ENCODE data around the gene TMSB10. TPM values are rescaled to one million over a fixed set of nuclear protein-coding genes. Genes with fewer than 3 reads are reported as not detected.
A peak's percentile ranks its signal among the peaks of the same experiment; 100 is the strongest.
"Not testable (repeated sequence)": the region's sequence is repeated elsewhere in the genome, so short reads cannot be mapped to it uniquely, and the experiment has no call there.

The TMSB10 gene
- total RNA-seq, 8 experiments from 2014 or later, result 893 to 8,310 (median 6,733) TPM

DNA sequence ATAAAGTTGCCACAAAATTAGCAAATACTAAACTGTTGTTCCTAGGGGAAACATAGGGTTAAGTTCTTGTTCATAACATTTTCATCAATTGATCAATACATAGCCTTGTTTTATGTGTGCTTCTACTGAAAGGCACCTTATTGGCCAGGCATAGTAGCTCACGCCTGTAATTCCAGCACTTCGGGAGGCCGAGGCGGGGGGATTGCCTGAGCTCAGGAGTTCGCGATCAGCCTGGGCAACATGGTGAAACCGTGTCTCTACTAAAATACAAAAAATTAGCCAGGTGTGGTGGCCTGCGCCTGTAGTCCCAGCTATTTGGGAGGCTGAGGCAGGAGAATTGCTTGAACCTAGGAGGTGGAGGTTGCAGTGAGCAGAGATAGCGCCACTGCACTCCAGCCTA is 32.8 kb upstream of the TMSB10 start:
- H3K27ac ChIP-seq; H3K4me3 ChIP-seq; H3K4me1 ChIP-seq (replicated peaks in 1 of 2); ATAC-seq (replicated peaks in 6 of 8): not testable (repeated sequence)
- in situ Hi-C loops (cut with MboI; ENCODE audit: low pct_unique_long_range_greater_than_20kb in 2 of 9, low sequenced_read_pairs in 9 of 9, unreplicated experiment in 9 of 9), result loop anchor here in 2 of 9 experiments (10.0 to 25.0 kb wide), 2 partner anchors 378 to 385 kb away; no protein-coding TSS in a partner anchor
- WGBS, 10 experiments, result 80 to 100% (median 96%) methylated on average over 1 to 6 of the region's 9 CpGs; no CpG with 5 or more reads in 3 of the 10 experiments

DNA sequence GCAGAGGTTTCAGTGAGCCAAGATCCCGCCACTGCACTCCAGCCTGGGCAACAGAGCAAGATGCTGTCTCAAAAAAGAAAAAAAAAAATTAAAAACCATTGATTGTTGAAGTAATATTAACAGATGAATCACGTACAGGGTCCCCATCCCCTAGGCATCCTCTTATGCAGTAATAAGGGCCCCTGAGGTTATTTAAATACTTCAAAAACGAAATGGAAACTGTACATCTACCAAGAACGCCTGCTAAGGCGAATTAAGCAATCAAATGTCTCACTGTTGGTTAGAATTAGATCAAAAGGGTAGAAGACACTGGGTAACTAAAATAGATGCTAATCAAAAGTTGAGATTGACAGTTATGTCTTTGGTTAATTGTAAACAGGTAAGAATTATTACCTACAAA is 32.1 kb upstream of the TMSB10 start:
- ATAC-seq (replicated peaks in 6 of 8), result no peak
- no peak overlapping the region for H3K4me3 ChIP-seq
- H3K4me1 ChIP-seq (replicated peaks in 1 of 2), result no peaks in the 10 kb centered on the region
- no peak overlapping the region for H3K27ac ChIP-seq
- in situ Hi-C loops (cut with MboI; ENCODE audit: low pct_unique_long_range_greater_than_20kb in 2 of 9, low sequenced_read_pairs in 9 of 9, unreplicated experiment in 9 of 9), result loop anchor here in 2 of 9 experiments (10.0 to 25.0 kb wide), 2 partner anchors 379 to 386 kb away; no protein-coding TSS in a partner anchor
- WGBS, 10 experiments, result 36 to 100% (median 88%) methylated on average over 2 to 5 of the region's 5 CpGs

DNA sequence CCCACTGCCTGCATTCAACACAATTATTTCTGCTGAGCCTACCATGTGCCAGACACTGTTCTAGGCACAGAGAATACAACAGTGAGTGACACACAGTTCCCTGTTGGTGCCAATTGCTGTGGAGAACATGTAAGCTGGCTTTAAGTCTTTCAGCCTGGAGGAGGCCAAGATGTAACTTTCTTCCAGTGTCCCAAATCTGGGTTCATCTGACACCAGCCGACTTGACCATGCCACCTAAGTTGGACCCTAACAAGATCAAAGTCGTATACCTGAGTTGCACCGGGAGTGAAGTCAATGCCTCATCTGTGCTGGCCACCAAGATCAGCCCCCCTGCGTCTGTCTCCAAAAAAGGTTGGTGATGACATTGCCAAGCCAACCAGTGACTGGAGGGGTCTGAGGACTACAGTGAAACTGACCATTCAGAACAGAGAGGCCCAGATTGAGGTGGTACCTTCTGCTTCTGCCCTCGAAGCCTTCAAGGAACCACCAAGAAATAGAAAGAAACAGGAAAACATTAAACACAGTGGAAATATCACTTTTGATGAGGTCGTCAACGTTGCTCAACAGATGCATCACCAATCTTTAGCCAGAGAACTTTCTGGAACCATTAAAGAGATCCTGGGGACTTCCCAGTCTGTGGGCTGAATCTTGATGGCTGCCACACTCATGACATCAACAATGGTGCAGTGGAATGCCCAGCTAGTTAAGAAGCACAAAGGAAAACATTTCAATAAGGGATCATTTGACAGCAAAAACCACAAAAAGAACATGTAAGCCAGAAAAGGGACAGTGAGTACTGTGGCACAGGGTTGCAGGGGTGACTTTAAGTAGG is 30.9 kb upstream of the TMSB10 start:
- in situ Hi-C loops (cut with MboI; ENCODE audit: low pct_unique_long_range_greater_than_20kb in 2 of 9, low sequenced_read_pairs in 9 of 9, unreplicated experiment in 9 of 9), result loop anchor here in 4 of 9 experiments (10.0 to 25.0 kb wide), 3 partner anchors 362 to 387 kb away; partner anchors contain the start of gene DNAH6 (in 1 of the 4)
- peaks cover 0 to 3% of the 10 kb centered on the region in 2 donors for H3K4me1 ChIP-seq (replicated peaks in 1 of 2)
- ATAC-seq (replicated peaks in 6 of 8), result no peak
- WGBS, 10 experiments, result 42 to 100% (median 79%) methylated on average over 1 to 6 of the region's 7 CpGs; no CpG with 5 or more reads in 2 of the 10 experiments
- H3K27ac ChIP-seq, result no peak overlapping the region
- H3K4me3 ChIP-seq, result no peak overlapping the region

DNA sequence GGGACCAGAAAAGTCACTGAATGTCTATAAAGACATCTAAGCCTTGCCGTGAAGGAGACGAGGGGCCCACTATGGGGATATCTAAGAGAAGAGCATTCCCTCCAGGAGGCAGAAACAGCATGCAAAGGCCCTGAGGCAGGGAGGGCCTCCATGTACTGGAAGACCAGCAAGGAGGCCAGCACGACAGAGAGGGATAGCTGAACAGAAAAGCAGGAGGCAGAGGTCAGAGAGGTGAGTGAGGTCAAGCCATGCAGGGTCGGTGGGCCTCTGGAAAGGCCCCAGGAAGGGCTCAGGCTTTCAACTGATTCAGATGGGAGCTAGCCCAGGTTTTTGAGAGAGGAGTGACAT is 30.3 kb upstream of the TMSB10 start:
- Histone ChIP-seq H3K4me1 (replicated peaks in 1 of 2) (peaks cover 5 to 9% of the 10 kb centered on the region in 2 donors), H3K27ac (no peak overlapping the region), H3K4me3 (no peak overlapping the region)
- in situ Hi-C loops (cut with MboI; ENCODE audit: low pct_unique_long_range_greater_than_20kb in 2 of 9, low sequenced_read_pairs in 9 of 9, unreplicated experiment in 9 of 9), result loop anchor here in 3 of 9 experiments (10.0 to 25.0 kb wide), 3 partner anchors 363 to 388 kb away; partner anchors contain the start of gene DNAH6 (in 1 of the 3)
- no peak for ATAC-seq (replicated peaks in 6 of 8)
- 5 to 100% (median 60%) methylated on average over 1 to 3 of the region's 4 CpGs; no CpG with 5 or more reads in 1 of the 10 experiments for WGBS, 10 experiments

DNA sequence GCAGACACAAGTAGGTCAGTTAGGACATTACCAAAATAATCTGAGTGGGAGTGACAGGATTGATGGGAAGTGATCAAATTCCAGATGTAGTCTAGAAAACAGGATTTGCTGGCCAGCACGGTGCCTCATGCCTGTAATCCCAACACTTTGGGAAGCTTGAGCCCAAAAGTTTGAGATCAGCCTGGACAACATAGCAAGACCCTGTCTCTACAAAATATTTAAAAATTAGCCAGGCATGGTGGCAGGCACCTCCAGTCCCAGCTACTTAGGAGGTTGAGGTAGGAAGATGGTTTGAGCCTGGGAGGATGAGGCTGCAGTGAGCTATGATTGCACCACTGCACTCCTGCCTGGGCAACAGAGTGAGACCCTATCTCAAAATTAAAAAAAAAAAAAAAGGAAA is 29.8 kb upstream of the TMSB10 start:
- not testable (repeated sequence) for ATAC-seq (replicated peaks in 6 of 8); H3K4me3 ChIP-seq; H3K27ac ChIP-seq; H3K4me1 ChIP-seq (replicated peaks in 1 of 2)
- 60 to 100% (median 86%) methylated on average over 1 of the region's 1 CpG; no CpG with 5 or more reads in 2 of the 10 experiments for WGBS, 10 experiments
- in situ Hi-C loops (cut with MboI; ENCODE audit: low pct_unique_long_range_greater_than_20kb in 2 of 9, low sequenced_read_pairs in 9 of 9, unreplicated experiment in 9 of 9), result loop anchor here in 3 of 9 experiments (10.0 to 25.0 kb wide), 3 partner anchors 363 to 388 kb away; partner anchors contain the start of gene DNAH6 (in 1 of the 3)

DNA sequence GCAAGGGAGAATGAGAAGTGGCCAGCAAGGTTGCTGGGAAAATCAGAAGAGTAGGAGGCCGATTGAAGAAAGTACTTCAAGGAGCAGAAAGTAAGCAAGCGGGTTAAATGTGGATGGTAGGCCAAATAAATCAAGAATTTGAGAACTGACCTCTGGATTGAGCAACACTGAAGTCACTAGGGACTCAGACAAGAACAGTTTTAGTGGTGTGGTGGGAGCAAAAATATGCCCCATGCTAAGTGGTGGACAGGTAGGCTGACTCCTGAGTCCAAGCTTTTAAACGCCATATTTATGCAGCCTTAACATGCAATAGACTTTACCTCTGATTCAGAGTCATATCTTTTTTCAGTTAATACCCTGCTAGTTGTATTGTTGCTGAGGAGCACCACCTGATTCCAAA is 29.1 kb upstream of the TMSB10 start:
- Histone ChIP-seq H3K4me1 (replicated peaks in 1 of 2) (peaks cover 10% of the 10 kb centered on the region in 2 donors), H3K4me3 (no peak overlapping the region), H3K27ac (no peak overlapping the region)
- WGBS, 10 experiments, result 33 to 90% (median 78%) methylated on average over 1 to 3 of the region's 3 CpGs; no CpG with 5 or more reads in 2 of the 10 experiments
- in situ Hi-C loops (cut with MboI; ENCODE audit: low pct_unique_long_range_greater_than_20kb in 2 of 9, low sequenced_read_pairs in 9 of 9, unreplicated experiment in 9 of 9), result loop anchor here in 3 of 9 experiments (10.0 to 25.0 kb wide), 3 partner anchors 364 to 389 kb away; partner anchors contain the start of gene DNAH6 (in 1 of the 3)
- ATAC-seq (replicated peaks in 6 of 8), result no peak

DNA sequence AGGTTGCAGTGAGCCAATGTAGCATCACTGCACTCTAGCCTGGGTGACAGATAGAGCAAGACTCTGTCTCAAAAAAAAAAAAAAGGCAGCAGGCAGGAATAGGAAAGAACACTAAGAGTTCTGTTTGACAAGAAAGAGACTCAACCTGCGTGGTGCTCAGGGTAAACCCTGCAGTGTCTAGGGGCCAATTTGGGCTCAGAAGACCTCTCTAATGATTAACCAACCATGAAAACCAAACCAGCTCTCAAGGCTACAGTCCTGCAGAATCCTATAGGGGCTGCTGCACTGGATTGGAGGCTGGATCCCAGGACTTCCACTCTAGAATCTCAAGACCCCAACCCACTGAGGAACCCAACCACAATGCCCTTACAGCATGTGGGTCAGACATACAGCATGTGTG is 27.0 kb upstream of the TMSB10 start:
- 0 to 43% (median 20%) methylated on average over 1 of the region's 1 CpG; no CpG with 5 or more reads in 7 of the 10 experiments for WGBS, 10 experiments
- H3K27ac ChIP-seq, result no peak overlapping the region
- in situ Hi-C loops (cut with MboI; ENCODE audit: low pct_unique_long_range_greater_than_20kb in 2 of 9, low sequenced_read_pairs in 9 of 9, unreplicated experiment in 9 of 9), result loop anchor here in 3 of 9 experiments (10.0 to 25.0 kb wide), 3 partner anchors 366 to 391 kb away; partner anchors contain the start of gene DNAH6 (in 1 of the 3)
- no peak for ATAC-seq (replicated peaks in 6 of 8)
- peaks cover 10 to 13% of the 10 kb centered on the region in 2 donors for H3K4me1 ChIP-seq (replicated peaks in 1 of 2)
- no peak overlapping the region for H3K4me3 ChIP-seq

DNA sequence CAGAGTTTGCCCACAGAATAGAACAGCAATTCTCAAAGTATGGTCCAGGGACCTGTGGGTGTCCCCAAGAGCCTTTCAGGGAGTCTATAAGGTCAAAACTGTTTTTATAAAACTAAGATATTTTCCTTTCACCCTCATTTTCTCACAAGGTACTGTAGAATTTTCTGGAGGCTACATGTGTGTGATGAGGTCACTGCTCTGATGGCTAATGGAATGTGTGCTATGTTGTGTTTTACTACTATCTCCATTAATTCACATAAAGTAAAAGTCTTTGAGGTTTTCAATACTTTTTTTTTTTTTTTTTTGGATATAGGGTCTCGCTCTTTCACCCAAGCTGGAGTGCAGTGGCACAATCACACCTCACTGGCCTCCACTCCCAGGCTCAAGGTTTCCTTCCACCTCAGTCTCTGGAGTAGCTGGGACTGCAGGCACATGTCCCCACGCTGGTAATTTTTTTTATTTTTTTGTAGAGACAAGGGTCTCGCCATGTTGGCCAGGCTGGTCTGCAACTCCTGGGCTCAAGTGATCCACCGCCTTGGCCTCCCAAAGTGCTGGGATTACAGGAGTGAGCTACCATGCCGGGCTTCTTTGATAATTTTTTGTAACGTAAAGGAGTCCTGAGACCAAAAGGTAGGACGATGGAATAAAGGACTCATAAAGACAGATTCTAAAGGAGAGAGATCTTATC is 26.4 kb upstream of the TMSB10 start:
- no peak for ATAC-seq (replicated peaks in 6 of 8)
- peaks cover 10 to 13% of the 10 kb centered on the region in 2 donors for H3K4me1 ChIP-seq (replicated peaks in 1 of 2)
- no peak overlapping the region for H3K27ac ChIP-seq
- 5 to 92% (median 60%) methylated on average over 3 to 7 of the region's 7 CpGs; no CpG with 5 or more reads in 2 of the 10 experiments for WGBS, 10 experiments
- in situ Hi-C loops (cut with MboI; ENCODE audit: low pct_unique_long_range_greater_than_20kb in 2 of 9, low sequenced_read_pairs in 9 of 9, unreplicated experiment in 9 of 9), result loop anchor here in 3 of 9 experiments (10.0 to 25.0 kb wide), 3 partner anchors 367 to 392 kb away; partner anchors contain the start of gene DNAH6 (in 1 of the 3)
- no peak overlapping the region for H3K4me3 ChIP-seq

DNA sequence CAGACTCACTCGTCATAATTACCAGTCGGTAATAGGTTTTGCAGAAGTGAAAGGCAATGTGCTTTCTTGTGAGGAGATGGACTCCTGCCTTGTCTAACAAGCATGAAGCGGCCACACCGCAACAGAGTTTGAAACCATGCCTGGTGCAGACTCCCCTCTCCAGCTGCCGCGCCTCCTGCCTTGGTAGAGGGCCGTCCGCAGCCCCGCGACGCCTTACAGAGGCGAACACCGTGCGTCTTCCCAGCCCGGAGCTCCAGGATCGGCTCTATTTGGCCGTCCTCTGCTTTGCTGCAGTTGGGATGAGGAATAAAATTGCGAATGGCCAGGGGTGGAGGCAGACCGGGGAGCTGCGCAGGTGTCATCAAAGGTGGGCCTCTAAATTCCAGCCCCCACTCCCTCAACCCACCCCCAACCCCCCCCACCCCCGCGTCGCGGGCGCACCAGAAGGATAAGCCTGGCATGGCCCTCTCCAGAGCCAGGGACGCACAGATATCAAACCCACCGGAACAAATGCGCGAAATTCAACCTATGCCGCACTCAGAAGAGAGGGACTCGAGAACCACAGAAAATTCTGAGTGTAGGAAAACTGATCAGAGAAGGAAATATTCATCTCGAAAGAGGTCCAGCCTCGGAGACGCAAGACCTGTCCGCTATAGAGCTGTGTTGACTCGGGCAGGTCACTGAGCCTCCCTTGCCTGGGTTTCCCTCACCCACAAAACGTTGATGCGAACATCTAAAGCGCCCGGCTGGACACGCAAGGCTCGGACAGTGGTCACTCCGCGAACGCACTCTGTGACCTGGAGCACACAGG is 25.7 kb upstream of the TMSB10 start:
- Histone ChIP-seq H3K4me1 (replicated peaks in 1 of 2) (peaks cover 10 to 13% of the 10 kb centered on the region in 2 donors), H3K4me3 (peak overlapping the region in 4 of 5 donors; percentile 33 to 43 (median 38)), H3K27ac (no peak overlapping the region)
- ATAC-seq (replicated peaks in 6 of 8), result peak in 1 of 8 experiments; percentile 40
- WGBS, 10 experiments, result 4 to 51% (median 11%) methylated on average over 2 to 22 of the region's 45 CpGs; no CpG with 5 or more reads in 3 of the 10 experiments
- in situ Hi-C loops (cut with MboI; ENCODE audit: low pct_unique_long_range_greater_than_20kb in 2 of 9, low sequenced_read_pairs in 9 of 9, unreplicated experiment in 9 of 9), result loop anchor here in 3 of 9 experiments (10.0 to 25.0 kb wide), 3 partner anchors 367 to 392 kb away; partner anchors contain the start of gene DNAH6 (in 1 of the 3)

DNA sequence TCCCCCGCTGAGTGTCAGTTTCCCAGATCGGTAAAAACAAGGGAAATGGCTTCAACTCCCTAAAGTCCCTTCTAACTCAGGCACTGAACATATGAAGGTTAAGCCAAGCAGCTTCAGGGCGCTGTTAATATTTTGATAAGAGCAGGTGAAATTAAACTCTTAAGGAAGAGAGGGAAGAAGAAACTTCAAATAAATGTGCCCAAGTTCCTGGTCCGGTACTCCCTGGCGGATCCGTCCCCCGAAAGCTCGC is 25.1 kb upstream of the TMSB10 start:
- H3K27ac ChIP-seq, result no peak overlapping the region
- in situ Hi-C loops (cut with MboI; ENCODE audit: low pct_unique_long_range_greater_than_20kb in 2 of 9, low sequenced_read_pairs in 9 of 9, unreplicated experiment in 9 of 9), result loop anchor here in 2 of 9 experiments (25.0 kb wide), 2 partner anchors 368 to 393 kb away; partner anchors contain the start of gene DNAH6 (in 1 of the 2)
- no peak for ATAC-seq (replicated peaks in 6 of 8)

DNA sequence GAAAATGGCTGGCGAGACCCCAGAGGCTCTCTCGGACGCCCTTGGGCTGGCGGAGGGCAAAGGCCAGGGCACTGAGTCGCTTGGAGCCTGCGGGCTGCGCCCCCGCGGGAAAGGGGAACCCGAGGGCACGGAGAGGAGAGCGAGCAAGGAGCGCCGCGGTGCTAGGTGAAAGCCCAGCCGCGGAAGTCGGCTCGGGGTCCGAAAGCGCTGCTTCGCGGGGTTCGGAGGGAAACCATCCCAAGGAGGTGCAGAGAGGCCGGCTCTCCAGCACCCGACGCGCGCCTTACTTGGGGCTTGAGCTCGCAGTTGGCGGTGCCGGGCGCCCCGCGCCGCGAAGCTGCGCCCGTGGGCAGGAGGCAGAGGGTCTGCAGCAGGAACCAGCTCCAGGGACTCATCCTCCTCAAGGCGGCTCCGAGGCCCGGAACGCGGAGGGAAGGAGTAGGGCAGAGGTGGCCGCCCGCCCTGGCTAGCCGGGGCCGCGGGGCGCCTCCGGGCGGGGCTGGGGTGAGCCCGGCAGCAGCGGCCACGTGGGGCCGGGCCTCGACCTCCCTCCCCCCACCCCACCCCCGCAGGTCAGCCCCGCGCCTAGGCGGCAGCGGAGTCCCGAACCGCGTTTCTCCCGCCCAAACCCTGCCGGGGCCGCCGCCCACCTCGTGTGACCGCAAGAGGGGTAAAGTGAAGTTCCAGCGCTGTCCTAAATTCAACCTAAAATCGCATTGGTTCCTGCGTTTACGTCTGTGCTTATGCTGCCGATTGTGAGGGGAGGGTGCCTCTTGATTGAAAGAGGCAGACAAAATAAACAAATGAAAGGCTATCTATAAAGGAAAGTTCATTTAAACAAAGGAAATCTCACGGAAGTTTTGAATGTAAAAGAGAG is 24.6 kb upstream of the TMSB10 start, which contains the start of gene TRABD2A:
TRABD2A (minus strand) TSS at position 440 of the 877 bp plus-strand sequence; CDS start at position 395, 45 bp downstream.
- Histone ChIP-seq H3K4me1 (replicated peaks in 1 of 2) (peaks cover 10 to 13% of the 10 kb centered on the region in 2 donors), H3K27ac (no peak within 1 kb of the TSS), H3K4me3 (peak within 1 kb of the TSS; percentile 21 to 43 (median 36))
- peak; percentile 4 to 69 (median 44) for ATAC-seq (replicated peaks in 6 of 8)
- 0 to 8% (median 0%) methylated on average over 1 to 21 of the region's 77 CpGs; no CpG with 5 or more reads in 1 of the 10 experiments for WGBS, 10 experiments
- in situ Hi-C loops (cut with MboI; ENCODE audit: low pct_unique_long_range_greater_than_20kb in 2 of 9, low sequenced_read_pairs in 9 of 9, unreplicated experiment in 9 of 9), result loop anchor here in 2 of 9 experiments (25.0 kb wide), 2 partner anchors 369 to 394 kb away; partner anchors contain the start of gene DNAH6 (in 1 of the 2)

More for the DNA sequence above, 25.1 kb upstream of the TMSB10 start:
- WGBS, 10 experiments, result 0 to 4% (median 0%) methylated on average over 4 to 6 of the region's 8 CpGs; no CpG with 5 or more reads in 6 of the 10 experiments
- Histone ChIP-seq H3K4me1 (replicated peaks in 1 of 2) (peaks cover 10 to 13% of the 10 kb centered on the region in 2 donors), H3K4me3 (peak overlapping the region; percentile 21 to 43 (median 36))

All from motor neuron (in vitro differentiated cells).